Activated CD4-positive, alpha-beta memory T cell treated with anti-CD3 and anti-CD28 coated beads for 36 hours (primary cell): Measurements from ENCODE around the gene RREB1. TPM values are rescaled to one million over a fixed set of nuclear protein-coding genes. Genes with fewer than 3 reads are reported as not detected.

Experiments used
- CTCF ChIA-PET: fragments of 350-600 bp; sonication (Branson Sonifier 250); formaldehyde crosslinking; loops from one replicate; lab custom pipeline; 2021; ENCODE audit warnings: antibody characterized with exemption, inconsistent platforms; lab: Charles Lee
- POLR2A ChIA-PET: fragments of 350-600 bp; sonication (Branson Sonifier 250); formaldehyde crosslinking; loops from one replicate; lab custom pipeline; 2021; ENCODE audit warnings: antibody characterized with exemption; lab: Charles Lee
- DNase-seq: peaks from one replicate; pipeline ENCODE4 v3.0.0-alpha.2; 2020
- H3K27ac Mint-ChIP-seq: one replicate; pipeline ENCODE4 v1.8.0; 2021; ENCODE audit warnings: mixed read lengths
- H3K27me3 Mint-ChIP-seq: one replicate; pipeline ENCODE4 v1.8.0; 2021; ENCODE audit warnings: mixed read lengths
- H3K36me3 Mint-ChIP-seq: one replicate; pipeline ENCODE4 v1.8.0; 2021; ENCODE audit warnings: mixed read lengths
- H3K4me1 Mint-ChIP-seq: one replicate; pipeline ENCODE4 v1.8.0; 2021; ENCODE audit warnings: low read depth, mixed read lengths
- H3K4me3 Mint-ChIP-seq: one replicate; pipeline ENCODE4 v1.8.0; 2021; ENCODE audit warnings: mild to moderate bottlenecking, mixed read lengths
- H3K9me3 Mint-ChIP-seq: one replicate; pipeline ENCODE4 v1.8.0; 2021; ENCODE audit warnings: mixed read lengths
- intact Hi-C: fragments of 100-400 bp; cut with micrococcal nuclease; formaldehyde crosslinking; loops from one replicate; pipeline ENCODE4 v1.15.1; 2023
- total RNA-seq, 2 experiments: library from RNA; stranded (reverse); gene quantifications; one replicate each; pipeline ENCODE4 v1.2.3, GENCODE V29; 2021

RREB1 gene
- total RNA-seq, 2 experiments from 2014 or later = 13.0 to 13.5 TPM

- H3K27ac Mint-ChIP-seq = no peak overlapping the region
- H3K27me3 Mint-ChIP-seq = no peaks in the 10 kb centered on the region
- peaks cover 35% of the 10 kb centered on the region for H3K36me3 Mint-ChIP-seq
- H3K4me3 Mint-ChIP-seq = no peak overlapping the region
- CTCF ChIA-PET = no interaction called here
- DNase-seq = no peak
- POLR2A ChIA-PET = no interaction called here
- no peaks in the 10 kb centered on the region for H3K9me3 Mint-ChIP-seq
- peaks cover 2% of the 10 kb centered on the region for H3K4me1 Mint-ChIP-seq
- intact Hi-C loops = no loop called here
Measured at GRCh38 chr6:7230327-7230691, 122.5 kb downstream of the RREB1 start.

DNA sequence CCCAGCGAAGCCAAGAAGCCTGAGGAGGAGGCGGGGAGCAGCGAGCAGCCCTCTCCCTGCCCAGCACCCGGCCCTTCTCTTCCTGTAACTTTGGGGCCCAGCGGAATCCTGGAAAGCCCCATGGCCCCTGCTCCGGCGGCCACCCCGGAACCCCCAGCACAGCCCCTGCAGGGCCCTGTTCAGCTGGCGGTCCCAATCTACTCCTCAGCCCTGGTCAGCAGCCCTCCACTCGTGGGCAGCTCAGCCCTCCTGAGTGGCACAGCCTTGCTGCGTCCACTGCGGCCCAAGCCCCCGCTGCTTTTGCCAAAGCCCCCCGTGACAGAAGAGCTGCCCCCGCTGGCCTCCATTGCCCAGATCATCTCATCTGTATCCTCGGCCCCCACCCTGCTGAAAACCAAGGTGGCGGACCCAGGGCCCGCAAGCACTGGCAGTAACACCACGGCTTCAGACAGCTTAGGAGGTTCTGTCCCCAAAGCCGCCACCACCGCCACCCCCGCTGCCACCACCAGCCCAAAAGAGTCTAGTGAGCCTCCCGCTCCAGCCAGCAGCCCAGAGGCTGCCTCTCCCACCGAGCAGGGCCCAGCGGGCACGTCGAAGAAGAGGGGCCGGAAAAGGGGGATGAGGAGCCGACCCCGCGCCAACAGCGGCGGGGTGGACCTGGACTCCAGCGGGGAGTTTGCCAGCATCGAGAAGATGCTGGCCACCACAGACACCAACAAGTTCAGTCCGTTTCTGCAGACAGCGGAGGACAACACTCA is 123.4 kb downstream of the RREB1 start:
- intact Hi-C loops = no loop called here
- Mint-ChIP-seq H3K4me3 (no peak overlapping the region), H3K36me3 (peaks cover 35% of the 10 kb centered on the region), H3K4me1 (peaks cover 3% of the 10 kb centered on the region), H3K27me3 (no peaks in the 10 kb centered on the region), H3K27ac (no peak overlapping the region), H3K9me3 (no peaks in the 10 kb centered on the region)
- DNase-seq = no peak
- CTCF ChIA-PET = interaction anchor here (4.3 kb wide), 1 partner anchor 12 kb away, joined by 20 read pairs; no protein-coding TSS in a partner anchor
- POLR2A ChIA-PET = no interaction called here

DNA sequence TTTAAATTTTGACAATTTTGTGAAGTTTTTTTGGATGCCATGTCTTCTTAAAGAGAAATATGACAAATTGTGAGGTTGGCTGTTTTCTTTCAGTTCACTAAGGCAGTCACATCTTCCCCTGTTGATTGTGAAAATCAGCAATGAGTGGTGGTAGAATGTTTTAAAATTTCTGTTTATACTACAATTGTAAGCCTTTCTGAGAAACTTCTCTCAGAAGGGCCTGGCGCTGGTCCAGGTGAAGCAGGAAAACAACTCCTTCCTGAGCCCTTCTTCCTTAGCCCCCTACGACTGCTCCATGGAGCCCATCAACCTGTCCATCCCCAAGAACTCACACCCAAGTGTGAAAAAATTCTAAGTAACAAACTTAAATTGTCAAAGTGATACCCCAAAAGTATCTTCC is 124.6 kb downstream of the RREB1 start:
- no peak overlapping the region for H3K4me3 Mint-ChIP-seq
- peaks cover 29% of the 10 kb centered on the region for H3K36me3 Mint-ChIP-seq
- H3K4me1 Mint-ChIP-seq = peaks cover 8% of the 10 kb centered on the region
- H3K27me3 Mint-ChIP-seq = no peaks in the 10 kb centered on the region
- no peak for DNase-seq
- H3K27ac Mint-ChIP-seq = peak overlapping the region; percentile 38
- CTCF ChIA-PET = interaction anchor here (4.3 kb wide), 1 partner anchor 11 kb away, joined by 20 read pairs; no protein-coding TSS in a partner anchor
- POLR2A ChIA-PET = no interaction called here
- no peaks in the 10 kb centered on the region for H3K9me3 Mint-ChIP-seq
- intact Hi-C loops = no loop called here

- ChIA-PET POLR2A (no interaction called here), CTCF (interaction anchor here (4.3 kb wide), 1 partner anchor 9 kb away, joined by 20 read pairs; no protein-coding TSS in a partner anchor)
- no peaks in the 10 kb centered on the region for H3K27me3 Mint-ChIP-seq
- peaks cover 10% of the 10 kb centered on the region for H3K4me1 Mint-ChIP-seq
- H3K9me3 Mint-ChIP-seq = no peaks in the 10 kb centered on the region
- intact Hi-C loops = no loop called here
- H3K36me3 Mint-ChIP-seq = peaks cover 20% of the 10 kb centered on the region
- no peak for DNase-seq
- no peak overlapping the region for H3K27ac Mint-ChIP-seq
- no peak overlapping the region for H3K4me3 Mint-ChIP-seq
Measured at GRCh38 chr6:7234547-7234946, 126.8 kb downstream of the RREB1 start.

DNA sequence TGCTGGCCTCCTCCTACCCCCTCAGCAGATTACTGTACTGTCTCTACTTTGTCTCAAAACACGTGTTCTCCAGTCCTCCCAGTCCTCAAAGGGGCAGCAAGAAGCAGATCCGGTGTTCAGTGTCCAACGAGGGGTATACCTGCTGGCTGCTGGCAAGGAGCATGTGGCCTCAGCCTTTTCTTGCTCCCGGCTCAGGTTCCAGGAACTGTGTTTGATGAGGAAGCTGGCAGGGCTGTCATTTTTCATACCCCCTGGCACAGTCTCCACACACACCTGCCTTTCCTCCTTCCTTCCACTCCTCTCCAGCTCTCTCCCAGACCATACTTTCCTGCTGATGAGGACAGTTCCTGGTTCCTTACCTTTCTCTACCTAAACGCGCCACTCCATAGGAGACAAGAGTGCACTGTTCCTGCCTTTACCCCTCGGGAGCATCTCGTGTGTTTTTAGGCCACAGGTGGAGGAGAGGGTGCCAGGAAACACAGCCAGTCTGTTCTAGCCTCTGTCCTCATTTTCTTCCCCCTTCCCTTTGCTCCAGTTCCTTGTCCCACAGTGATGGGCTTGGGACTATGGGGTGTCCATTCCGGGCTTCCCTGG is 128.0 kb downstream of the RREB1 start:
- intact Hi-C loops = loop anchor here (5.0 kb wide), 1 partner anchor 319 kb away; no protein-coding TSS in a partner anchor
- H3K4me3 Mint-ChIP-seq = no peak overlapping the region
- H3K9me3 Mint-ChIP-seq = no peaks in the 10 kb centered on the region
- no peaks in the 10 kb centered on the region for H3K27me3 Mint-ChIP-seq
- H3K27ac Mint-ChIP-seq = peak overlapping the region; percentile 43
- no peak for DNase-seq
- H3K4me1 Mint-ChIP-seq = peaks cover 10% of the 10 kb centered on the region
- CTCF ChIA-PET = interaction anchor here (1.1 to 4.3 kb wide), 2 partner anchors 7 to 559 kb away, joined by 3 to 20 read pairs; no protein-coding TSS in a partner anchor
- POLR2A ChIA-PET = interaction anchor here (0.6 kb wide), 1 partner anchor 198 kb away, joined by 4 read pairs; no protein-coding TSS in a partner anchor
- peaks cover 17% of the 10 kb centered on the region for H3K36me3 Mint-ChIP-seq

- Mint-ChIP-seq H3K9me3 (no peaks in the 10 kb centered on the region), H3K4me1 (peaks cover 10% of the 10 kb centered on the region), H3K4me3 (no peak overlapping the region), H3K27me3 (no peaks in the 10 kb centered on the region), H3K27ac (peak overlapping the region; percentile 43), H3K36me3 (peaks cover 13% of the 10 kb centered on the region)
- ChIA-PET CTCF (interaction anchor here (1.1 to 3.2 kb wide), 2 partner anchors 559 to 560 kb away, joined by 3 to 21 read pairs; no protein-coding TSS in a partner anchor), POLR2A (interaction anchor here (0.6 kb wide), 1 partner anchor 198 kb away, joined by 4 read pairs; no protein-coding TSS in a partner anchor)
- intact Hi-C loops = loop anchor here (5.0 kb wide), 1 partner anchor 319 kb away; no protein-coding TSS in a partner anchor
- DNase-seq = no peak
Measured at GRCh38 chr6:7236306-7237209, 128.8 kb downstream of the RREB1 start.

DNA sequence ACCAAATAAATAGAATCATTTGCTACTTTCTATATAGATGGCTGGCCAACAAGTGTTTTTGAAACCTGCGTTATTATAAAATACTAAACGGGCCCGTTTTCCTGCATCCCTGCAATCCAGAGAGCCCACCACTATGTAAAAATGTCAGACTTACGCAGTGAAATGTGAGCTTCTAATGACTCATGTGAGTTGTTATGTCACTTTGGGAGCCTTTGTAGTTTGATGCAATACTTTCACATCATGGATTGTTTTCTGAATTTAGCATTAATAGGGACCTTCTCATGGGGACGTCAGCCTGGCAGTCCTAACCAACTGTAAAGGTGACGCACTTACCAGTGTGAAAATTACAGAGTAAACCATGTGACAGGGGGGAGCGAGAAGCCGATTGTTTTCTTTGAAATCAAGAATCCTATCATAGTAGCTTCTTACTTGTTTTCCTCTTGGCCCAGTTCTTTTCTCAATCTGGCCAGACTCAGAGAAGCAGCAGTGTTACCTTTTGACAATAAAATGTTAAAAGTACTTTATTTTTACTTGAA is 130.0 kb downstream of the RREB1 start:
- Mint-ChIP-seq H3K36me3 (peaks cover 6% of the 10 kb centered on the region), H3K27ac (no peak overlapping the region), H3K9me3 (no peaks in the 10 kb centered on the region), H3K4me3 (no peak overlapping the region), H3K4me1 (peaks cover 15% of the 10 kb centered on the region), H3K27me3 (no peaks in the 10 kb centered on the region)
- CTCF ChIA-PET = interaction anchor here (0.9 to 3.2 kb wide), 6 partner anchors 14 to 560 kb away, joined by 3 to 21 read pairs (median 4); no protein-coding TSS in a partner anchor
- no peak for DNase-seq
- intact Hi-C loops = loop anchor here (2.0 to 5.0 kb wide), 3 partner anchors 131 to 449 kb away; partner anchors contain the start of gene RREB1
- POLR2A ChIA-PET = no interaction called here

DNA sequence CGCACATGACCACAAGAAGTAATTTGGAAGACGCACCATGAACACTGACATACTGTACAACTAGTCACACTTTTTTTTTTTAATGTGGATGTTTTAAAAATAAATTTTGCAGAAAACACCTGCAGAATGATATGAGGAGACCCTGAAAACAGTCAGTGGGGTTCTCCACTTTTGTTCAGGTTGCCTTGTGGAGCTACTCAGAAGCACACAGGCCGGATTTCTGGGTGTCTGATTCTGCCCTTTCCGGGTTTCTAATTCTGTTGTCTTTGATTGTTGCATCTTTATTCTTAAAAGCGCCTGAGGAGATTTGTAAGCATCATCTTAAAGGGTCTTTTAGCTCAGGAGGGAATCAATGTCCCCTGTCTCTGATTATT is 130.8 kb downstream of the RREB1 start:
- Mint-ChIP-seq H3K9me3 (no peaks in the 10 kb centered on the region), H3K27me3 (no peaks in the 10 kb centered on the region), H3K36me3 (peaks cover 6% of the 10 kb centered on the region), H3K27ac (no peak overlapping the region), H3K4me3 (no peak overlapping the region), H3K4me1 (peaks cover 20% of the 10 kb centered on the region)
- ChIA-PET CTCF (interaction anchor here (0.7 to 3.2 kb wide), 17 partner anchors 14 to 561 kb away, joined by 3 to 21 read pairs (median 3); no protein-coding TSS in a partner anchor), POLR2A (no interaction called here)
- no peak for DNase-seq
- intact Hi-C loops = loop anchor here (2.0 to 5.0 kb wide), 3 partner anchors 132 to 450 kb away; partner anchors contain the start of gene RREB1

DNA sequence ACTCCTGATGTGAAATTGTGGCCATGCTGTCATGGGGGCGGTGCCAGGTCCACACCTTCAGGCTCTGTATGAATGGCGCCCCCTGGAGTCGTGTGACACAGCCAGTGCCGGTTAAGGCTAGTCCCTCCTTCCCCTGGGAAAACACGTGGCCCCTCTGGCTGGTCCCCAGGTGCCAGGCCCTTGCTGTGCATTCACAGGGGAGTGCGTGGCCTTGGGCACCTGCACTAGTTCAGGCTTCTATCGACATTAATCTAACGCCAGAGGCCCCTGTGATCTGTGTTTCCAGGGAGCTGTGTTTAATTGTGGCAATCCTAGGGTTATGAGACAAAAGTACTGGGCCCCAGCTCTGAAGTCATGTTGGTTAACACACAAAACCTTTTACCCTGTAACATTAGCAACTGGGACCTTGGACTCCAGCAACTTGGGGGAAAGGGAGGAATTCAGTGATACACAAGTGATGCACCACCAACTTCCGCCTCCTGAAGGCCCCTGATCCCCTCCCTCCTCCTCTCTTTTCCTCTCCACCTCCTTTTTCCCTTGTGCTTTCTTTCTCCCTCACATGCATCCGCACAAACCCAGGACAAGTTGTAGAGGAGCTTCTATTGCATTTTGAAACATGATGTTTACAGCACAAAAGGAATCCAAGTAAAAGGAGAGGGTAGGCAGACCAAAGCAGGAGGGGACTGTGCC is 131.3 kb downstream of the RREB1 start:
- CTCF ChIA-PET = interaction anchor here (0.6 to 3.2 kb wide), 18 partner anchors 15 to 562 kb away, joined by 3 to 21 read pairs (median 3); no protein-coding TSS in a partner anchor
- Mint-ChIP-seq H3K27ac (no peak overlapping the region), H3K4me1 (peaks cover 20% of the 10 kb centered on the region), H3K27me3 (no peaks in the 10 kb centered on the region), H3K4me3 (no peak overlapping the region), H3K36me3 (peaks cover 6% of the 10 kb centered on the region), H3K9me3 (no peaks in the 10 kb centered on the region)
- intact Hi-C loops = loop anchor here (2.0 to 5.0 kb wide), 3 partner anchors 132 to 450 kb away; partner anchors contain the start of gene RREB1
- DNase-seq = peak; percentile 86
- POLR2A ChIA-PET = no interaction called here

GRCh38 chr6:7239590-7239948 is 131.8 kb downstream of the RREB1 start:
- no peak overlapping the region for H3K27ac Mint-ChIP-seq
- no peak overlapping the region for H3K4me3 Mint-ChIP-seq
- no peaks in the 10 kb centered on the region for H3K9me3 Mint-ChIP-seq
- intact Hi-C loops = loop anchor here (2.0 to 5.0 kb wide), 3 partner anchors 133 to 451 kb away; partner anchors contain the start of gene RREB1
- no peak for DNase-seq
- POLR2A ChIA-PET = no interaction called here
- CTCF ChIA-PET = interaction anchor here (0.6 to 3.2 kb wide), 12 partner anchors 15 to 562 kb away, joined by 3 to 21 read pairs (median 4); no protein-coding TSS in a partner anchor
- no peaks in the 10 kb centered on the region for H3K27me3 Mint-ChIP-seq
- peaks cover 20% of the 10 kb centered on the region for H3K4me1 Mint-ChIP-seq
- peaks cover 6% of the 10 kb centered on the region for H3K36me3 Mint-ChIP-seq
